GM23338 (cell line): Measurements from ENCODE around the gene KCNIP3. TPM values are rescaled to one million over a fixed set of nuclear protein-coding genes. Genes with fewer than 3 reads are reported as not detected.
A peak's percentile ranks its signal among the peaks of the same experiment; 100 is the strongest.

Source experiments
- ATAC-seq: fragments of 200-7000 bp; cut with Tn5 transposase; 3 replicates; pipeline ENCODE4 v1.9.1; 2020
- DNase-seq: peaks from one replicate; pipeline ENCODE4 v3.0.0-alpha.2; 2015; ENCODE audit warnings: low spot score
- H2AFZ ChIP-seq: fragments of 200-600 bp; sonication (generic); 2 replicates; pipeline ENCODE4 v1.8.0; 2016; ENCODE audit warnings: antibody characterized with exemption, mild to moderate bottlenecking, moderate library complexity
- H3F3A ChIP-seq: fragments of 200-600 bp; sonication (generic); replicated peaks from 2 replicates; pipeline ENCODE4 v1.8.0; 2017; ENCODE audit warnings: antibody characterized with exemption, mixed run types, low read depth
- H3K27ac ChIP-seq: fragments of 200-600 bp; sonication (generic); 2 replicates; pipeline ENCODE4 v1.6.1; 2016; ENCODE audit warnings: low read depth
- H3K27me3 ChIP-seq: fragments of 200-600 bp; sonication (generic); 2 replicates; pipeline ENCODE4 v1.8.0; 2016; ENCODE audit warnings: mild to moderate bottlenecking, mixed run types, moderate library complexity; ENCODE audit not compliant: insufficient read depth
- H3K36me3 ChIP-seq: fragments of 200-600 bp; sonication (generic); 2 replicates; pipeline ENCODE4 v1.8.0; 2016; ENCODE audit warnings: mild to moderate bottlenecking; ENCODE audit not compliant: insufficient read depth
- H3K4me1 ChIP-seq: fragments of 200-600 bp; sonication (generic); 2 replicates; pipeline ENCODE4 v1.8.0; 2016; ENCODE audit warnings: mild to moderate bottlenecking, moderate library complexity; ENCODE audit not compliant: insufficient read depth
- H3K4me2 ChIP-seq: fragments of 200-600 bp; sonication (generic); 2 replicates; pipeline ENCODE4 v1.7.1; 2017; ENCODE audit warnings: mixed run types
- H3K4me3 ChIP-seq: fragments of 200-600 bp; sonication (generic); 2 replicates; pipeline ENCODE4 v1.6.1; 2016; ENCODE audit warnings: mixed run types
- H3K79me2 ChIP-seq: fragments of 200-600 bp; sonication (generic); replicated peaks from 2 replicates; pipeline ENCODE4 v1.8.0; 2017; ENCODE audit warnings: mild to moderate bottlenecking; ENCODE audit not compliant: insufficient read depth
- H3K9me2 ChIP-seq: fragments of 200-600 bp; sonication (generic); 2 replicates; pipeline ENCODE4 v1.8.0; 2017; ENCODE audit not compliant: insufficient read depth
- H4K20me1 ChIP-seq: fragments of 200-600 bp; sonication (generic); replicated peaks from 2 replicates; pipeline ENCODE4 v1.8.0; 2017; ENCODE audit warnings: mild to moderate bottlenecking; ENCODE audit not compliant: insufficient read depth
- H3K27ac Mint-ChIP-seq: 2 replicates; pipeline ENCODE4 v1.8.0; 2020; ENCODE audit warnings: inconsistent platforms, mild to moderate bottlenecking, moderate library complexity, mixed read lengths
- H3K27me3 Mint-ChIP-seq: 3 replicates; pipeline ENCODE4 v1.8.0; 2022; ENCODE audit warnings: low read depth, mild to moderate bottlenecking, moderate library complexity, mixed read lengths, inconsistent platforms; ENCODE audit not compliant: insufficient read depth, poor library complexity
- H3K36me3 Mint-ChIP-seq: 3 replicates; pipeline ENCODE4 v1.8.0; 2021; ENCODE audit warnings: low read depth, mild to moderate bottlenecking, inconsistent platforms, moderate library complexity, mixed read lengths
- H3K4me1 Mint-ChIP-seq: 3 replicates; pipeline ENCODE4 v1.8.0; 2020; ENCODE audit warnings: mild to moderate bottlenecking, inconsistent platforms, mixed read lengths
- H3K4me3 Mint-ChIP-seq: 3 replicates; pipeline ENCODE4 v1.8.0; 2021; ENCODE audit warnings: moderate library complexity, mild to moderate bottlenecking, inconsistent platforms, mixed read lengths
- H3K9me3 Mint-ChIP-seq: 3 replicates; pipeline ENCODE4 v1.8.0; 2020; ENCODE audit warnings: moderate library complexity, mild to moderate bottlenecking, inconsistent platforms, mixed read lengths
- CREB1 ChIP-seq: fragments of 250-450 bp; sonication (Bioruptor Pico); IDR thresholded peaks from 2 replicates; pipeline ENCODE4 v1.5.0; 2020; ENCODE audit warnings: low read depth, mild to moderate bottlenecking, moderate library complexity
- CTCF ChIP-seq, 2 experiments: fragments of 200-600 bp in 1 of 2; sonication (generic) in 1 of 2; conservative IDR thresholded peaks; 2 replicates each; pipeline versions ENCODE4 v1.5.1 to v1.6.1; 2016 to 2017; ENCODE audit warnings: antibody characterized with exemption in 2 of 2, low read depth in 2 of 2, mild to moderate bottlenecking in 2 of 2, moderate library complexity in 1 of 2
- ETS1 ChIP-seq: IDR thresholded peaks from 2 replicates; pipeline ENCODE4 v1.6.1; 2016; ENCODE audit warnings: antibody characterized with exemption
- EZH2 ChIP-seq: fragments of 200-600 bp; sonication (generic); IDR thresholded peaks from one replicate; pipeline ENCODE4 v1.8.0; 2017; ENCODE audit warnings: antibody characterized with exemption, mild to moderate bottlenecking, low read depth; ENCODE audit not compliant: unreplicated experiment
- EZH2phosphoT487 ChIP-seq: fragments of 200-600 bp; sonication (generic); IDR thresholded peaks from one replicate; pipeline ENCODE4 v1.8.1; 2018; ENCODE audit warnings: antibody characterized with exemption; ENCODE audit not compliant: unreplicated experiment
- JUNB ChIP-seq: IDR thresholded peaks from one replicate; pipeline ENCODE4 v1.6.1; 2016; ENCODE audit warnings: antibody characterized with exemption; ENCODE audit not compliant: unreplicated experiment
- NANOG ChIP-seq: IDR thresholded peaks from 2 replicates; pipeline ENCODE4 v1.6.1; 2016; ENCODE audit warnings: antibody characterized with exemption, borderline replicate concordance
- POLR2AphosphoS5 ChIP-seq: IDR thresholded peaks from 2 replicates; pipeline ENCODE4 v1.6.1; 2016; ENCODE audit warnings: antibody characterized with exemption, low read depth
- REST ChIP-seq: IDR thresholded peaks from one replicate; pipeline ENCODE4 v1.6.1; 2018; ENCODE audit warnings: antibody characterized with exemption; ENCODE audit not compliant: unreplicated experiment
- STAT1 ChIP-seq: IDR thresholded peaks from one replicate; pipeline ENCODE4 v1.6.1; 2016; ENCODE audit warnings: antibody characterized with exemption; ENCODE audit not compliant: unreplicated experiment
- ZNF114 ChIP-seq: fragments of 250-450 bp; sonication (Bioruptor Pico); IDR thresholded peaks from 2 replicates; pipeline ENCODE4 v1.5.0; 2020; ENCODE audit warnings: mild to moderate bottlenecking, moderate library complexity
- ZNF331 ChIP-seq: fragments of 250-450 bp; sonication (Bioruptor Pico); IDR thresholded peaks from 2 replicates; pipeline ENCODE4 v1.5.0; 2020; ENCODE audit warnings: low read depth, mild to moderate bottlenecking, moderate library complexity
- polyA plus RNA-seq: library from polyadenylated mRNA; unstranded; fragments of >200 nt; fragmentation: Nextera tagmentation; extraction: Ambion mirVana; gene quantifications from 2 replicates; pipeline ENCODE4 v1.2.1, GENCODE V29; 2016
- total RNA-seq: library from RNA; depleted of rRNA; stranded (reverse); fragments of >200 nt; shearing (Covaris generic); gene quantifications from 2 replicates; pipeline ENCODE4 v1.2.3, GENCODE V29; 2014

KCNIP3 gene
- total and polyA plus RNA-seq, 2 experiments from 2014 or later, result 0.32 to 0.83 TPM

DNA sequence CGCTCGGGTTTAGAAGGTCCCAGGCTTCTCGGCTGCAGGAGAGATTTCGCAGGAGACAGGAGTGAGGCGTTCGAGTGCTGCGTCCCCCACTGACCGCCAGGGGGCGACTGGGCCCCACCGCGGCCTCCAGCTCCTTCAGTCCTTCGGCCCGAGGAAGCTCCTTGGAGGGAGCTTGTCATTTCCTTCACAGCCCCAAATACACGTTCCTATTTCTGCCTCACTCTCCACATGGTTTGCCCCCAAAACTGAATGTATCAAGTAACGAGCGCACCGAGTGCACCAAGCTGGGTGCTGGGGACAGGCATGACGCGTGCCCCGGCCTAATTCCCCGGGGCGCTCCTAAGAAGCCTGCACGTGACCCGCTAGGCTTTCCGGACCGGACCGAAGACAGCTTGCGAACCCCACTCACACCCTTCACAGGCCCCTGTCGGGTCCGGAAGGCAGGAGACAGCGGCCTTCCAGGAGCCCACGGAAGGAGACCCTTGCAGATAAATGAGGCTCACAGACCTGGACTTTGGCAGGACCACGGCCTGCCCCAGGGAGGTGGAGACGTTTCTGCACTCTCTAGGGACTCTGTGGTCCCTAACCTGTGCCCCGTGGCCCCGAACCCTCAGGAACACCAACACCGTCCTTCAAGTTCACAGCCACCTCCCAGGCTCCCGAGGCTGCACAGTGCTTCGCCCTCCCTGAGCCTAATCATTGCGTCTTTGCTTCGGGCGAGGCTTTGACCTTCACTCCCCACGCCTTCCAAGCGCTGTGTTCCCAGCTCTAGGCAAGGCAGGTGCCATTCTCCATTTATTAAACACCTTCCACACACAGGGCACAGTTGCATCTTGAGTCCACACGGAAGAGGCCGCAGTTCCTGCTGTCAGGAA is 92.3 kb downstream of the KCNIP3 start:
- no peaks in the 10 kb centered on the region for H3K79me2 ChIP-seq
- peaks cover 2% of the 10 kb centered on the region; the same call in 2 of the 3 replicates for H3K9me3 Mint-ChIP-seq
- H3K4me3 Mint-ChIP-seq, result no peak overlapping the region
- no peaks in the 10 kb centered on the region for H3F3A ChIP-seq
- DNase-seq (peak; percentile 84), ATAC-seq (peak; percentile 87)
- 0 out of 2 replicates have a peak, but pooled peaks cover 3% of the 10 kb centered on the region for H3K27me3 ChIP-seq
- 0 out of 2 replicates have a peak overlapping the region, but pooled peaks have one; percentile 38 for H3K4me3 ChIP-seq
- no peak overlapping the region for H3K27ac Mint-ChIP-seq
- no peaks in the 10 kb centered on the region; the same call in 1 of the 3 replicates for H3K4me1 Mint-ChIP-seq
- no peaks in the 10 kb centered on the region for H3K9me2 ChIP-seq
- no peaks in the 10 kb centered on the region for H3K36me3 Mint-ChIP-seq
- peaks cover 19% of the 10 kb centered on the region for H3K27me3 Mint-ChIP-seq
- no peak for TF ChIP-seq ZNF114 (CRISPR knock-in tag)
- no peak for TF ChIP-seq ETS1
- no peak for TF ChIP-seq CREB1 (CRISPR knock-in tag)
- TF ChIP-seq CTCF (conservative IDR thresholded peaks at IDR 0.05; ENCODE audit: low read depth in 2 of 2), result peak; percentile 87 to 89
- no peak for TF ChIP-seq EZH2phosphoT487
- H2AFZ ChIP-seq, result peak overlapping the region; percentile 96
- no peaks in the 10 kb centered on the region for H3K36me3 ChIP-seq
- no peaks in the 10 kb centered on the region for H3K4me1 ChIP-seq
- peak overlapping the region; percentile 70 for H3K4me2 ChIP-seq
- no peaks in the 10 kb centered on the region for H4K20me1 ChIP-seq
- no peak overlapping the region for H3K27ac ChIP-seq

GRCh38 chr2:95390272-95390880 is 93.2 kb downstream of the KCNIP3 start:
- H3K4me2 ChIP-seq, result no peak overlapping the region
- H3K27ac ChIP-seq, result no peak overlapping the region
- no peaks in the 10 kb centered on the region; the same call in 1 of the 3 replicates for H3K4me1 Mint-ChIP-seq
- DNase-seq, result no peak
- no peaks in the 10 kb centered on the region for H3K36me3 ChIP-seq
- H3K27ac Mint-ChIP-seq, result no peak overlapping the region
- H3K9me2 ChIP-seq, result no peaks in the 10 kb centered on the region
- no peak overlapping the region for H2AFZ ChIP-seq
- no peaks in the 10 kb centered on the region for H3K4me1 ChIP-seq
- H3K9me3 Mint-ChIP-seq, result peaks cover 2% of the 10 kb centered on the region; the same call in 2 of the 3 replicates
- H3F3A ChIP-seq, result no peaks in the 10 kb centered on the region
- no peaks in the 10 kb centered on the region for H3K36me3 Mint-ChIP-seq
- H3K4me3 ChIP-seq, result no peak overlapping the region
- H3K27me3 ChIP-seq, result 0 out of 2 replicates have a peak, but pooled peaks cover 3% of the 10 kb centered on the region
- no peak for ATAC-seq
- no peaks in the 10 kb centered on the region for H3K79me2 ChIP-seq
- no peak overlapping the region for H3K4me3 Mint-ChIP-seq
- no peaks in the 10 kb centered on the region for H4K20me1 ChIP-seq
- peaks cover 19% of the 10 kb centered on the region for H3K27me3 Mint-ChIP-seq
- TF ChIP-seq ZNF331 (no peak), EZH2 (no peak), JUNB (no peak), STAT1 (no peak), NANOG (no peak), CTCF (conservative IDR thresholded peaks at IDR 0.05; ENCODE audit: low read depth in 2 of 2) (no peak), EZH2phosphoT487 (no peak), CREB1 (CRISPR knock-in tag) (no peak), POLR2AphosphoS5 (no peak), ZNF114 (CRISPR knock-in tag) (no peak), REST (no peak)
